ENCODE measurements around the gene YKT6.

Gene YKT6

GRCh38 chr7:44258865-44259546 is 58.2 kb downstream of the YKT6 start:
- Histone ChIP-seq H3K9me3 (ENCODE audit: severe bottlenecking) (no peaks in the 10 kb centered on the region), H3K27ac (ENCODE audit: poor library complexity, severe bottlenecking) (peak overlapping the region; percentile 74), H3K4me3 (ENCODE audit: severe bottlenecking) (no peak overlapping the region), H3K27me3 (ENCODE audit: insufficient read depth, poor library complexity, severe bottlenecking) (no peaks in the 10 kb centered on the region), H3K4me1 (ENCODE audit: insufficient read depth, poor library complexity, severe bottlenecking) (peaks cover 49% of the 10 kb centered on the region), H3K36me3 (ENCODE audit: low read depth) (no peaks in the 10 kb centered on the region)
- ATAC-seq (ENCODE audit: low read depth): no peak
- DNase-seq (ENCODE audit: low spot score): no peak
- TF ChIP-seq CTCF (IDR thresholded peaks at IDR 0.05; ENCODE audit: poor library complexity, severe bottlenecking): no peak

- H3K36me3 ChIP-seq (ENCODE audit: low read depth): no peaks in the 10 kb centered on the region
- peak overlapping the region; percentile 74 for H3K27ac ChIP-seq (ENCODE audit: poor library complexity, severe bottlenecking)
- H3K27me3 ChIP-seq (ENCODE audit: insufficient read depth, poor library complexity, severe bottlenecking): no peaks in the 10 kb centered on the region
- no peaks in the 10 kb centered on the region for H3K9me3 ChIP-seq (ENCODE audit: severe bottlenecking)
- peaks cover 54% of the 10 kb centered on the region for H3K4me1 ChIP-seq (ENCODE audit: insufficient read depth, poor library complexity, severe bottlenecking)
- no peak overlapping the region for H3K4me3 ChIP-seq (ENCODE audit: severe bottlenecking)
- ATAC-seq (ENCODE audit: low read depth): peak; percentile 25; the same call in 2 of the 3 replicates
- no peak for TF ChIP-seq CTCF (IDR thresholded peaks at IDR 0.05; ENCODE audit: poor library complexity, severe bottlenecking)
- no peak for DNase-seq (ENCODE audit: low spot score)
Observed at GRCh38 chr7:44259547-44260457, 59.0 kb downstream of the YKT6 start.

GRCh38 chr7:44261240-44261639 is 60.5 kb downstream of the YKT6 start:
- Histone ChIP-seq H3K36me3 (ENCODE audit: low read depth) (no peaks in the 10 kb centered on the region), H3K4me3 (ENCODE audit: severe bottlenecking) (no peak overlapping the region), H3K27me3 (ENCODE audit: insufficient read depth, poor library complexity, severe bottlenecking) (no peaks in the 10 kb centered on the region), H3K4me1 (ENCODE audit: insufficient read depth, poor library complexity, severe bottlenecking) (peaks cover 54% of the 10 kb centered on the region), H3K9me3 (ENCODE audit: severe bottlenecking) (no peaks in the 10 kb centered on the region), H3K27ac (ENCODE audit: poor library complexity, severe bottlenecking) (no peak overlapping the region)
- ATAC-seq (ENCODE audit: low read depth) (no peak), DNase-seq (ENCODE audit: low spot score) (no peak)
- no peak for TF ChIP-seq CTCF (IDR thresholded peaks at IDR 0.05; ENCODE audit: poor library complexity, severe bottlenecking)

- ATAC-seq (ENCODE audit: low read depth) (no peak), DNase-seq (ENCODE audit: low spot score) (no peak)
- H3K4me1 ChIP-seq (ENCODE audit: insufficient read depth, poor library complexity, severe bottlenecking): peaks cover 54% of the 10 kb centered on the region
- H3K9me3 ChIP-seq (ENCODE audit: severe bottlenecking): no peaks in the 10 kb centered on the region
- H3K36me3 ChIP-seq (ENCODE audit: low read depth): no peaks in the 10 kb centered on the region
- H3K27ac ChIP-seq (ENCODE audit: poor library complexity, severe bottlenecking): no peak overlapping the region
- H3K27me3 ChIP-seq (ENCODE audit: insufficient read depth, poor library complexity, severe bottlenecking): no peaks in the 10 kb centered on the region
- no peak overlapping the region for H3K4me3 ChIP-seq (ENCODE audit: severe bottlenecking)
- TF ChIP-seq CTCF (IDR thresholded peaks at IDR 0.05; ENCODE audit: poor library complexity, severe bottlenecking): no peak
Observed at GRCh38 chr7:44262031-44262430, 61.3 kb downstream of the YKT6 start.
